Measurements from ENCODE around the gene UBE2M. TPM values are rescaled to one million over a fixed set of nuclear protein-coding genes. Genes with fewer than 3 reads are reported as not detected.
A peak's percentile ranks its signal among the peaks of the same experiment; 100 is the strongest.

UBE2M gene
- total RNA-seq, 1 donor: 81.6 TPM

DNA sequence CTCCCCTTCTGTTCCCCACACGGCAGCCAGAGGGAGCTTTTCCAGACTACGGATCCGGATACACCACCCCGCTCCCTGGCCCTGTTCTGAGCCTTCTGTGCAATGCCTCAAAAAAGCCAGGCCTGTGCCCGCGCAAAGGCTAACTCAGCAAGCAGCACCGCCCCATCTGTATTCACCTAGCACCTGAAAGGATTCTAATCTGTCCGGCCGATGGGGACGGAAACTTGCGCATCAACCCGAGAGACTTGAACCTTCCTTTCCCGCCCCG is 39.4 kb downstream of the UBE2M start:
- peak; percentile 79 for DNase-seq (ENCODE audit: low read depth)
- peak overlapping the region; percentile 85 for H3K4me3 ChIP-seq (ENCODE audit: low read depth, low read length)

GRCh38 chr19:58518256-58519086 is 39.9 kb downstream of the UBE2M start:
- TF ChIP-seq, protein P1, sequence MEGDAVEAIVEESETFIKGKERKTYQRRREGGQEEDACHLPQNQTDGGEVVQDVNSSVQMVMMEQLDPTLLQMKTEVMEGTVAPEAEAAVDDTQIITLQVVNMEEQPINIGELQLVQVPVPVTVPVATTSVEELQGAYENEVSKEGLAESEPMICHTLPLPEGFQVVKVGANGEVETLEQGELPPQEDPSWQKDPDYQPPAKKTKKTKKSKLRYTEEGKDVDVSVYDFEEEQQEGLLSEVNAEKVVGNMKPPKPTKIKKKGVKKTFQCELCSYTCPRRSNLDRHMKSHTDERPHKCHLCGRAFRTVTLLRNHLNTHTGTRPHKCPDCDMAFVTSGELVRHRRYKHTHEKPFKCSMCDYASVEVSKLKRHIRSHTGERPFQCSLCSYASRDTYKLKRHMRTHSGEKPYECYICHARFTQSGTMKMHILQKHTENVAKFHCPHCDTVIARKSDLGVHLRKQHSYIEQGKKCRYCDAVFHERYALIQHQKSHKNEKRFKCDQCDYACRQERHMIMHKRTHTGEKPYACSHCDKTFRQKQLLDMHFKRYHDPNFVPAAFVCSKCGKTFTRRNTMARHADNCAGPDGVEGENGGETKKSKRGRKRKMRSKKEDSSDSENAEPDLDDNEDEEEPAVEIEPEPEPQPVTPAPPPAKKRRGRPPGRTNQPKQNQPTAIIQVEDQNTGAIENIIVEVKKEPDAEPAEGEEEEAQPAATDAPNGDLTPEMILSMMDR (IDR thresholded peaks at IDR 0.05; ENCODE audit: insufficient read depth, low read depth, low read length): no peak
- DNase-seq (ENCODE audit: low read depth): no peak
- H3K4me3 ChIP-seq (ENCODE audit: low read depth, low read length): peak overlapping the region; percentile 85

More for the DNA sequence above, 39.4 kb downstream of the UBE2M start:
- TF ChIP-seq, protein P1 (IDR thresholded peaks at IDR 0.05; ENCODE audit: insufficient read depth, low read depth, low read length): peak; percentile 80

DNA sequence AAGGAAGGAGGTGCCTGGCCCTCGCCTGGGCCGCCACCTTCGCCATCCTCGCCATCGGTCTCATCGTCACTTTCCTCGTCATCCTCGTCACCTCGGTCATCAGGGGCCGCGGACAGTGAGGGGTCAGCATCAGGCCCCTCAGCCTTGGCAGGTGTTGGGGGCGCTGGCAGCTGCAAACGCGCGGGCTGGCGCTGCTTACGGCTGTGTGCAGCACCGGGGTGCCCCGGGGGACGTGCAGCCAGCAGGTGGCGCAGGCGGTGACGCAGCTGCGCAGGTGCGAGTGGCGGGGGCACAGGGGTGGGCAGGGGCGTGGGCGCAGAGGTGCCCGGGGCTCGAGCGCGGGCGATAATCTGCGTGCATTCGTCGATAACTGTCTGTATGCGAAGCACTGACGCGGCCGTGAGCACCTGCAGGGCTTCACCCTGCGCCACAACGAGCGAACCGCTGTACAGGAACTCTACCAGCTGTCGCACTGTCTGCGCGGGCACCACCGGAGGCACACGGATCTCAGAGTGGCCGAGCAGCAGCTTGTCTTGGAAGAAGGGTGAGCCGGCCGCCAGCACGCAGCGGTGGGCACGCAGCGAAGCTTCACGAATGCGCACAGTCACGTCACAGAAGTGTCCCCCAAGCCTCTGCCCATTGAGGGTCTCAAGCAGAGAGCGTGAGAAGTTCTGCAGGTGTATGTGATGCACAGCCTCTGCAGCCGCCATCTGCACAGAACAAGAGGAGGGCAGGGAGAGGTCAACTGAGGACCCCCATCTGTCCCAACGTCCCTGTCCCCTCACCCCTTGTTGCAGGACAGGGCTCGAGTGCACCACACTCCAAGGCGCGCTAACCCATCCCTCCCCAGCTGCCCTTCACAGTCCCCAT is 41.2 kb downstream of the UBE2M start:
- TF ChIP-seq, protein P1 (IDR thresholded peaks at IDR 0.05; ENCODE audit: insufficient read depth, low read depth, low read length): no peak
- H3K4me3 ChIP-seq (ENCODE audit: low read depth, low read length): no peak overlapping the region
- DNase-seq (ENCODE audit: low read depth): no peak

GRCh38 chr19:58516246-58516836 is 42.1 kb downstream of the UBE2M start:
- no peak overlapping the region for H3K4me3 ChIP-seq (ENCODE audit: low read depth, low read length)
- TF ChIP-seq, protein P1 (IDR thresholded peaks at IDR 0.05; ENCODE audit: insufficient read depth, low read depth, low read length): no peak
- no peak for DNase-seq (ENCODE audit: low read depth)

GRCh38 chr19:58515259-58515658 is 43.2 kb downstream of the UBE2M start:
- TF ChIP-seq, protein P1 (IDR thresholded peaks at IDR 0.05; ENCODE audit: insufficient read depth, low read depth, low read length): no peak
- no peak overlapping the region for H3K4me3 ChIP-seq (ENCODE audit: low read depth, low read length)

GRCh38 chr19:58514564-58515022 is 43.8 kb downstream of the UBE2M start:
- peak overlapping the region; percentile 50 for H3K4me3 ChIP-seq (ENCODE audit: low read depth, low read length)
- DNase-seq (ENCODE audit: low read depth): no peak
- TF ChIP-seq, protein P1 (IDR thresholded peaks at IDR 0.05; ENCODE audit: insufficient read depth, low read depth, low read length): no peak

More at GRCh38 chr19:58515259-58515658, 43.2 kb downstream of the UBE2M start:
- DNase-seq (ENCODE audit: low read depth): no peak
